Measurements from ENCODE around the gene GSPT1. TPM values are rescaled to one million over a fixed set of nuclear protein-coding genes. Genes with fewer than 3 reads are reported as not detected.
"Not testable (repeated sequence)": the region's sequence is repeated elsewhere in the genome, so short reads cannot be mapped to it uniquely, and the experiment has no call there.

Gene GSPT1
- total RNA-seq, 4 donors from 2014 or later = 38.6 to 55.3 (median 52.0) TPM

GRCh38 chr16:11828696-11829095, 87.1 kb downstream of the GSPT1 start:
- DNase-seq (ENCODE audit: low spot score in 2 of 2) = no peak
- TF ChIP-seq POLR2A (IDR thresholded peaks at IDR 0.05) (no peak), CTCF (IDR thresholded peaks at IDR 0.05) (no peak)
- H3K4me3 ChIP-seq (ENCODE audit: low read depth, poor library complexity, severe bottlenecking) = no peak overlapping the region
- 78 to 84% methylated on average over 5 of the region's 5 CpGs for WGBS, 2 donors
- intact Hi-C loops (cut with DNase I; ENCODE audit: low total_unique reads) = no loop called here

- intact Hi-C loops (cut with DNase I; ENCODE audit: low total_unique reads) = not testable (repeated sequence)
- 95 to 98% methylated on average over 13 of the region's 13 CpGs for WGBS, 2 donors
These were observed 90.1 kb downstream of the GSPT1 start for GRCh38 chr16:11825520-11826165.

GRCh38 chr16:11824362-11824761, 91.4 kb downstream of the GSPT1 start:
- no peak overlapping the region for H3K4me3 ChIP-seq (ENCODE audit: low read depth, poor library complexity, severe bottlenecking)
- TF ChIP-seq CTCF (IDR thresholded peaks at IDR 0.05) = no peak
- WGBS, 2 donors = 33 to 34% methylated on average over 5 of the region's 5 CpGs
- intact Hi-C loops (cut with DNase I; ENCODE audit: low total_unique reads) = no loop called here
- DNase-seq (ENCODE audit: low spot score in 2 of 2) = peak; percentile 82 to 93

More at GRCh38 chr16:11825520-11826165, 90.1 kb downstream of the GSPT1 start:
- H3K4me3 ChIP-seq (ENCODE audit: low read depth, poor library complexity, severe bottlenecking); DNase-seq (ENCODE audit: low spot score in 2 of 2): not testable (repeated sequence)

- intact Hi-C loops (cut with DNase I; ENCODE audit: low total_unique reads); H3K4me3 ChIP-seq (ENCODE audit: low read depth, poor library complexity, severe bottlenecking); DNase-seq (ENCODE audit: low spot score in 2 of 2): not testable (repeated sequence)
- 92 to 95% methylated on average over 5 of the region's 5 CpGs for WGBS, 2 donors
These were observed 92.1 kb downstream of the GSPT1 start for GRCh38 chr16:11823645-11824044.

- intact Hi-C loops (cut with DNase I; ENCODE audit: low total_unique reads) = no loop called here
- DNase-seq (ENCODE audit: low spot score in 2 of 2) = no peak
- TF ChIP-seq POLR2A (IDR thresholded peaks at IDR 0.05) (no peak), CTCF (IDR thresholded peaks at IDR 0.05) (no peak)
- WGBS, 2 donors = 83% methylated on average over 10 of the region's 10 CpGs
- H3K4me3 ChIP-seq (ENCODE audit: low read depth, poor library complexity, severe bottlenecking) = no peak overlapping the region
These were observed 96.0 kb downstream of the GSPT1 start for GRCh38 chr16:11819798-11820197.

GRCh38 chr16:11818970-11819369, 96.8 kb downstream of the GSPT1 start:
- H3K4me3 ChIP-seq (ENCODE audit: low read depth, poor library complexity, severe bottlenecking); DNase-seq (ENCODE audit: low spot score in 2 of 2); intact Hi-C loops (cut with DNase I; ENCODE audit: low total_unique reads): not testable (repeated sequence)
- WGBS, 2 donors = 83 to 93% methylated on average over 13 of the region's 13 CpGs

Other genes starting within 250 kb of the GSPT1 start
- 10 to 100 TPM; 15.4 to 30.2 (median 20.6) TPM for gene SNN, start 247.5 kb downstream of the GSPT1 start, total RNA-seq
- 10 to 100 TPM; 27.7 to 47.8 (median 40.0) TPM for gene TXNDC11, start 173.1 kb downstream of the GSPT1 start, total RNA-seq
- 10 to 100 TPM; 22.0 to 46.6 (median 31.3) TPM for gene ZC3H7A, start 118.7 kb downstream of the GSPT1 start, total RNA-seq
- gene RSL1D1, start 64.4 kb downstream of the GSPT1 start, total RNA-seq = 100 to 1,000 TPM; 105 to 245 (median 166) TPM
- 10 to 100 TPM in 1 of 4 donors, 1 to 10 TPM in 3; 4.1 to 12.9 (median 5.2) TPM for gene NPIPB2, start 26.1 kb upstream of the GSPT1 start, total RNA-seq
- not detected for gene TNFRSF17, start 49.3 kb upstream of the GSPT1 start, total RNA-seq
- gene SNX29, start 60.8 kb upstream of the GSPT1 start, total RNA-seq = 10 to 100 TPM; 19.3 to 24.8 (median 23.9) TPM